ENCODE results near the gene HSD17B2.

The HSD17B2 gene

DNA sequence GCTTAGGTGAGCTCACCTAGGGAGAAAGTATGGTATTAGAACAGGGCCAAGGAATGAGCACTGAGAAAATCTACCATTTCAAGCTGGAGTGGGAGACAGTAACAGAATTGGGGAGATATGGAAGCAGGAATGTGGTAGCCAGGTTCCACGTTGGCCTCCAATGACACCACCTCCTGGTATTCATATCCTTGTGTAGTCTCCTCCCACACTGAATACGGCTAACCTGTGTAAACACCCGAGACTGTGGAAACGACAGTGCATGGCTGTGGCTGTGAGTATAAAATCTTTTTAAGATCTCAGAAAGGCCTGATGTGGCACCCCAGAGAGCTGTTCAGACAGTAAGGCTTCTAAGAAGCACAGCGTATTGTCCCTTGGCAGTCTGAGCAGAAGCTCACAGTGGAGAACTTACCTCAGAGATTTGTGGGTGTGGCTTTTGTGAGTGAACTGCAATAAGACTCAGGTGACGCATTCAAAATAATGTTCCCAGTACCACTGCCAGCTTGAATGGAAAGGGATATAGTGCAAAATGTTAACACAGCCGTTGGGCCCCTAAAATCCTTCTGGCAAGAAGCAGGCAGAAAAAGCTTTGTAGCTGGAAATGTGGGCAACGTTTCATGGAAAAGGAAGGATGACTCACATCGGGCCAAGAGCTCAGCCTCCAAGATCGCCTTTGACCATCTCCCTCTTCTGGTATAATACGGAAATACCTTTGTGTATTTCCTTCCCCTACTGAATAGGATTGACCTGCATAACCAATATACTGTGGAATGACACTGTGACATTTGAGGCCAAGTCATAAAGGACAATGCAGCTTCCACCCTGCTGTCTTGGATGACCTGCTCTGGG lies 38.2 kb upstream of the HSD17B2 start:
- Histone ChIP-seq H2AFZ (ENCODE audit: low read length) (no peak overlapping the region), H3K4me3 (ENCODE audit: low read length) (no peak overlapping the region), H3K27ac (ENCODE audit: low read length) (no peak overlapping the region), H3K27me3 (replicated peaks; ENCODE audit: insufficient read depth, low read length) (no peaks in the 10 kb centered on the region), H3F3A (ENCODE audit: insufficient read depth, low read length) (no peaks in the 10 kb centered on the region), H3K4me1 (ENCODE audit: low read length) (no peaks in the 10 kb centered on the region), H3K9me3 (replicated peaks; ENCODE audit: insufficient read depth, low read length) (no peaks in the 10 kb centered on the region), H3K9me2 (replicated peaks; ENCODE audit: insufficient read depth, low read length) (no peaks in the 10 kb centered on the region), H3K36me3 (replicated peaks; ENCODE audit: insufficient read depth, low read length) (no peaks in the 10 kb centered on the region), H3K79me2 (ENCODE audit: low read length) (no peaks in the 10 kb centered on the region), H4K20me1 (ENCODE audit: insufficient read depth, low read length) (no peaks in the 10 kb centered on the region), H3K9ac (ENCODE audit: low read length) (no peak overlapping the region), H3K4me2 (ENCODE audit: low read depth, low read length) (no peak overlapping the region)
- no peak for DNase-seq
- TF ChIP-seq, protein P1, sequence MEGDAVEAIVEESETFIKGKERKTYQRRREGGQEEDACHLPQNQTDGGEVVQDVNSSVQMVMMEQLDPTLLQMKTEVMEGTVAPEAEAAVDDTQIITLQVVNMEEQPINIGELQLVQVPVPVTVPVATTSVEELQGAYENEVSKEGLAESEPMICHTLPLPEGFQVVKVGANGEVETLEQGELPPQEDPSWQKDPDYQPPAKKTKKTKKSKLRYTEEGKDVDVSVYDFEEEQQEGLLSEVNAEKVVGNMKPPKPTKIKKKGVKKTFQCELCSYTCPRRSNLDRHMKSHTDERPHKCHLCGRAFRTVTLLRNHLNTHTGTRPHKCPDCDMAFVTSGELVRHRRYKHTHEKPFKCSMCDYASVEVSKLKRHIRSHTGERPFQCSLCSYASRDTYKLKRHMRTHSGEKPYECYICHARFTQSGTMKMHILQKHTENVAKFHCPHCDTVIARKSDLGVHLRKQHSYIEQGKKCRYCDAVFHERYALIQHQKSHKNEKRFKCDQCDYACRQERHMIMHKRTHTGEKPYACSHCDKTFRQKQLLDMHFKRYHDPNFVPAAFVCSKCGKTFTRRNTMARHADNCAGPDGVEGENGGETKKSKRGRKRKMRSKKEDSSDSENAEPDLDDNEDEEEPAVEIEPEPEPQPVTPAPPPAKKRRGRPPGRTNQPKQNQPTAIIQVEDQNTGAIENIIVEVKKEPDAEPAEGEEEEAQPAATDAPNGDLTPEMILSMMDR (IDR thresholded peaks at IDR 0.05; ENCODE audit: low read length) = no peak
- TF ChIP-seq EZH2phosphoT487 (IDR thresholded peaks at IDR 0.05; ENCODE audit: low read length) = no peak
- TF ChIP-seq EZH2 (optimal IDR thresholded peaks at IDR 0.05; ENCODE audit: low read depth, low read length) = no peak

DNA sequence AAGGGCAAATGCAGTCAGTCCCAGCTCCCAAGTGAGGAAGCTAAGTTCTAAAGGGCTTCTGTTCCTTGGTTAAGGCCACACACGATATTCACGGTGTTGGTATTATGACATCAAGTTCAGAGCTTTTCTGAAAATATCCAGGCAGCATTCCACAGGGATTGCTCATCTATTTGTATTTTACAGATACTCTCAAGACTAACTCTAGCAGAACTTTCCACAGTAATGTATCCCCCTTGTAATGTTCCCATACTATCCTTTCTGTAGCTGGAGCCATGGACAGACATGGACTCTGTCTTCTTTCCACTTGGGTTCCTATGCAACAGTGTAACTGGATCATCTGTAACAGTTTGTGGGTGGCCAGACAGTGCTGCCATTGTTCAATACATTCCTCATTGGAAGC lies 37.3 kb upstream of the HSD17B2 start:
- Histone ChIP-seq H3K9me3 (replicated peaks; ENCODE audit: insufficient read depth, low read length) (no peaks in the 10 kb centered on the region), H2AFZ (ENCODE audit: low read length) (no peak overlapping the region), H3K4me3 (ENCODE audit: low read length) (no peak overlapping the region), H3K79me2 (ENCODE audit: low read length) (no peaks in the 10 kb centered on the region), H3K27ac (ENCODE audit: low read length) (no peak overlapping the region), H3K27me3 (replicated peaks; ENCODE audit: insufficient read depth, low read length) (no peaks in the 10 kb centered on the region), H3K36me3 (replicated peaks; ENCODE audit: insufficient read depth, low read length) (no peaks in the 10 kb centered on the region), H3K4me1 (ENCODE audit: low read length) (no peaks in the 10 kb centered on the region), H3K9me2 (replicated peaks; ENCODE audit: insufficient read depth, low read length) (no peaks in the 10 kb centered on the region), H4K20me1 (ENCODE audit: insufficient read depth, low read length) (no peaks in the 10 kb centered on the region), H3F3A (ENCODE audit: insufficient read depth, low read length) (no peaks in the 10 kb centered on the region), H3K4me2 (ENCODE audit: low read depth, low read length) (no peak overlapping the region), H3K9ac (ENCODE audit: low read length) (no peak overlapping the region)
- TF ChIP-seq EZH2phosphoT487 (IDR thresholded peaks at IDR 0.05; ENCODE audit: low read length) = no peak
- TF ChIP-seq EZH2 (optimal IDR thresholded peaks at IDR 0.05; ENCODE audit: low read depth, low read length) = no peak
- TF ChIP-seq, protein P1 (IDR thresholded peaks at IDR 0.05; ENCODE audit: low read length) = no peak
- DNase-seq = no peak

DNA sequence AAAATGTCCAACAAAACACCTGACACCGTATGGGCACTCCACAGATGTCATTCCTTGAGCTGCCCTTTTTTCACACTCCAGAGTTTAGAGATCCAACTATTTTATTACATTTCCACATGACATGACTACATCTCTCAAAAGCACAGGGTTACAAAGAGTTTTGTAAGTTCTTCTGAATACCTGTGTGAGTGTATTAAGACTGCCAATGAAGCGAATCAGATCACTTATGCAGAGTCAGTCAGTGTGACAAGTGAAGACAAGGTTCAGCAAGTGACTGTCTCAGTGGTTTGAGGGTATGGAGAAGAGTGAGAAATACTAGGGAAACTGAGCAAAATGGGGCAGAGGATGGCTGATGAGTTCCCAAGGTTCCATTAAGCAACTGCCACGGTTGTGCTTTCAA lies 32.2 kb upstream of the HSD17B2 start:
- Histone ChIP-seq H3K27me3 (replicated peaks; ENCODE audit: insufficient read depth, low read length) (no peaks in the 10 kb centered on the region), H3K4me3 (ENCODE audit: low read length) (no peak overlapping the region), H3K9ac (ENCODE audit: low read length) (no peak overlapping the region), H3K4me1 (ENCODE audit: low read length) (no peaks in the 10 kb centered on the region), H3K27ac (ENCODE audit: low read length) (no peak overlapping the region), H3F3A (ENCODE audit: insufficient read depth, low read length) (no peaks in the 10 kb centered on the region), H3K9me3 (replicated peaks; ENCODE audit: insufficient read depth, low read length) (no peaks in the 10 kb centered on the region), H3K4me2 (ENCODE audit: low read depth, low read length) (no peak overlapping the region), H3K36me3 (replicated peaks; ENCODE audit: insufficient read depth, low read length) (no peaks in the 10 kb centered on the region), H3K79me2 (ENCODE audit: low read length) (no peaks in the 10 kb centered on the region), H4K20me1 (ENCODE audit: insufficient read depth, low read length) (no peaks in the 10 kb centered on the region), H3K9me2 (replicated peaks; ENCODE audit: insufficient read depth, low read length) (no peaks in the 10 kb centered on the region), H2AFZ (ENCODE audit: low read length) (no peak overlapping the region)
- TF ChIP-seq EZH2 (optimal IDR thresholded peaks at IDR 0.05; ENCODE audit: low read depth, low read length) (no peak), EZH2phosphoT487 (IDR thresholded peaks at IDR 0.05; ENCODE audit: low read length) (no peak)
- TF ChIP-seq, protein P1 (IDR thresholded peaks at IDR 0.05; ENCODE audit: low read length) = no peak
- DNase-seq = no peak

Data from MM.1S (cell line).